Ishikawa (cell line): ENCODE data around the gene DCTN1.

Experiments used
- CEBPB ChIP-seq: IDR thresholded peaks from 2 replicates; pipeline ENCODE4 v1.6.1; 2012
- EGR1 ChIP-seq: IDR thresholded peaks from 2 replicates; pipeline ENCODE4 v1.6.1; 2012
- EP300 ChIP-seq: IDR thresholded peaks from 2 replicates; pipeline ENCODE4 v1.6.1; 2012; ENCODE audit warnings: borderline replicate concordance
- NFIC ChIP-seq: IDR thresholded peaks from 2 replicates; pipeline ENCODE4 v1.6.1; 2012
- RAD21 ChIP-seq: IDR thresholded peaks from 2 replicates; pipeline ENCODE4 v1.6.1; 2012; ENCODE audit warnings: low read depth
- TAF1 ChIP-seq: IDR thresholded peaks from 2 replicates; pipeline ENCODE4 v1.6.1; 2012; ENCODE audit warnings: low read depth, mild to moderate bottlenecking
- TCF12 ChIP-seq: IDR thresholded peaks from 2 replicates; pipeline ENCODE4 v1.6.1; 2012; ENCODE audit warnings: low read depth
- TEAD4 ChIP-seq: IDR thresholded peaks from 2 replicates; pipeline ENCODE4 v1.6.1; 2012
- ZBTB7A ChIP-seq: IDR thresholded peaks from 2 replicates; pipeline ENCODE4 v1.6.1; 2012; ENCODE audit warnings: low read depth
- TF ChIP-seq, protein P1 (sequence below): IDR thresholded peaks from 2 replicates; pipeline ENCODE4 v1.6.1; 2012; ENCODE audit warnings: low read depth, mild to moderate bottlenecking
- TF ChIP-seq, protein P2 (sequence below): IDR thresholded peaks from 2 replicates; pipeline ENCODE4 v1.6.1; 2012
- TF ChIP-seq, protein P3 (sequence below): IDR thresholded peaks from 2 replicates; pipeline ENCODE4 v1.6.1; 2012

DNA sequence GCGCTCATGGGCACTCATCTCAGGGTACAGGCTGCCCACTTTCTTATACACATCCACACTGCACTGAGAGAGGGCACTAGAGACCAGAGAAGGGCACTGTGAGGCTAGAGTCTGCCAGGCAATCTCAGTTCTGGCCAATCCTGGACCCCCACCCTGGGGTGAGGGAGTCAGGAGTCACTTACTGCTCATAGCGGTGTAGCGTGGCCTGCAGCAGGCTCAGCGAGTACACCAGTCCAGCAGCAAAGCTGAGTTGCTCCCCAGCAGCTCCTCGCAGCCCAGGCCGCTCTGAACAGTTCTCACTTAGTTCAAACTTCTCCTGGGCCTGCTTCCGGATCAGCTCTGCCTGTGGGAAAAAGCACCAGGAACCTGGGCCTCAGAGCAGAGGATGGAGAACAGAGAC is 12.3 kb downstream of the DCTN1 start:
- TF ChIP-seq, protein P1, sequence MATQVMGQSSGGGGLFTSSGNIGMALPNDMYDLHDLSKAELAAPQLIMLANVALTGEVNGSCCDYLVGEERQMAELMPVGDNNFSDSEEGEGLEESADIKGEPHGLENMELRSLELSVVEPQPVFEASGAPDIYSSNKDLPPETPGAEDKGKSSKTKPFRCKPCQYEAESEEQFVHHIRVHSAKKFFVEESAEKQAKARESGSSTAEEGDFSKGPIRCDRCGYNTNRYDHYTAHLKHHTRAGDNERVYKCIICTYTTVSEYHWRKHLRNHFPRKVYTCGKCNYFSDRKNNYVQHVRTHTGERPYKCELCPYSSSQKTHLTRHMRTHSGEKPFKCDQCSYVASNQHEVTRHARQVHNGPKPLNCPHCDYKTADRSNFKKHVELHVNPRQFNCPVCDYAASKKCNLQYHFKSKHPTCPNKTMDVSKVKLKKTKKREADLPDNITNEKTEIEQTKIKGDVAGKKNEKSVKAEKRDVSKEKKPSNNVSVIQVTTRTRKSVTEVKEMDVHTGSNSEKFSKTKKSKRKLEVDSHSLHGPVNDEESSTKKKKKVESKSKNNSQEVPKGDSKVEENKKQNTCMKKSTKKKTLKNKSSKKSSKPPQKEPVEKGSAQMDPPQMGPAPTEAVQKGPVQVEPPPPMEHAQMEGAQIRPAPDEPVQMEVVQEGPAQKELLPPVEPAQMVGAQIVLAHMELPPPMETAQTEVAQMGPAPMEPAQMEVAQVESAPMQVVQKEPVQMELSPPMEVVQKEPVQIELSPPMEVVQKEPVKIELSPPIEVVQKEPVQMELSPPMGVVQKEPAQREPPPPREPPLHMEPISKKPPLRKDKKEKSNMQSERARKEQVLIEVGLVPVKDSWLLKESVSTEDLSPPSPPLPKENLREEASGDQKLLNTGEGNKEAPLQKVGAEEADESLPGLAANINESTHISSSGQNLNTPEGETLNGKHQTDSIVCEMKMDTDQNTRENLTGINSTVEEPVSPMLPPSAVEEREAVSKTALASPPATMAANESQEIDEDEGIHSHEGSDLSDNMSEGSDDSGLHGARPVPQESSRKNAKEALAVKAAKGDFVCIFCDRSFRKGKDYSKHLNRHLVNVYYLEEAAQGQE = no peak
- TF ChIP-seq NFIC = no peak
- TF ChIP-seq EP300 = no peak
- TF ChIP-seq TAF1 = no peak
- no peak for TF ChIP-seq CEBPB
- TF ChIP-seq RAD21 = no peak
- TF ChIP-seq ZBTB7A = no peak
- TF ChIP-seq TEAD4 = no peak
- TF ChIP-seq, protein P2, sequence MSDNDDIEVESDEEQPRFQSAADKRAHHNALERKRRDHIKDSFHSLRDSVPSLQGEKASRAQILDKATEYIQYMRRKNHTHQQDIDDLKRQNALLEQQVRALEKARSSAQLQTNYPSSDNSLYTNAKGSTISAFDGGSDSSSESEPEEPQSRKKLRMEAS = no peak
- TF ChIP-seq TCF12 = no peak
- TF ChIP-seq, protein P3, sequence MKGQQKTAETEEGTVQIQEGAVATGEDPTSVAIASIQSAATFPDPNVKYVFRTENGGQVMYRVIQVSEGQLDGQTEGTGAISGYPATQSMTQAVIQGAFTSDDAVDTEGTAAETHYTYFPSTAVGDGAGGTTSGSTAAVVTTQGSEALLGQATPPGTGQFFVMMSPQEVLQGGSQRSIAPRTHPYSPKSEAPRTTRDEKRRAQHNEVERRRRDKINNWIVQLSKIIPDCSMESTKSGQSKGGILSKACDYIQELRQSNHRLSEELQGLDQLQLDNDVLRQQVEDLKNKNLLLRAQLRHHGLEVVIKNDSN = no peak
- no peak for TF ChIP-seq EGR1
